Heart left ventricle (tissue), 13 donors: Measurements from ENCODE around the gene AKR1B1.

ENCODE experiments used
- CTCF ChIP-seq, 12 donors: fragments of 200-600 bp; sonication (generic) in 4 of 12; IDR thresholded peaks; one replicate each; pipeline versions ENCODE4 v1.5.0 to v1.8.0; 2018 to 2022; ENCODE audit warnings: antibody characterized with exemption in 12 of 12, mild to moderate bottlenecking in 5 of 12
- POLR2A ChIP-seq, 2 donors: fragments of 450-650 bp; IDR thresholded peaks; one replicate each; pipeline ENCODE4 v1.6.1; 2017; ENCODE audit warnings: antibody characterized with exemption in 2 of 2, mild to moderate bottlenecking in 2 of 2, moderate library complexity in 2 of 2
- donor health status: ischemic (EF 13 %, LVEDD 7.1; RV severe dilation, severe dysfunction).
- donor health status: DM: no; HTN: yes; CAD: no.
- donor health status: DM: no; HTN: no; CAD: no.
- donor health status: ischemic (EF 25% LVEDD 6.9; RV normal size, moderate dysfunction).
- donor health status: ischemic (EF 25% LVEDD 5.7; RV mildly dilated, moderate dysfunction).
- donor health status: ischemic (EF 35%, LVEDD 5.7; RV mildly dilated, moderate dysfunction).
- donor health status: nonischemic (EF 11% LVEDD 7.7; RV severe dilation, severe dysfunction).
- donor health status: DM: yes; HTN: yes; CAD: no.
- donor health status: PGD.
- donor health status: ischemic (EF 29% LVEDD 5.4; RV normal size, mild dysfunction).
- donor health status: nonischemic (EF 23%, LVEDD 6.1; RV moderate dilation, normal function).

DNA sequence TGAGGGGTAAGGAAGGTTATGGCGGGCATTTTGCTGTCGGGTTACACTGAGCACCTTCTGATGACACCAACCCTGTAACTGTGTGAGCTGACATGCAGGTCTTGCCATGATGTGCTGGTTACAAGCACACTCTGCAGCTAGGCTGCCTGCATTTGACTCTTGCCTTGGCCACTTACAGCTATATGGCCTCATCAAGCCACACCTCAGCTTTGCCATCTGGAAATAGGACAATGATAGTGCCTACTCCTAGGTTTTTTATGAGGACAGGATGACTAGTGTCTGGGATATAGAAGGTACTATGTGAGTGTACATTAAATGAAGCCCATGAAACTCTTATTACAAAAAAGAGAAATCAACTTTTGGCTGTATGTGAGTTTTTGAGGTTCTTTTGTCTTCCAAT lies 58.0 kb downstream of the AKR1B1 start:
- no peak for TF ChIP-seq CTCF (IDR thresholded peaks at IDR 0.05)
- TF ChIP-seq POLR2A (IDR thresholded peaks at IDR 0.05), result no peak
